GM23338 (cell line): ENCODE measurements around the gene RNF150. TPM values are rescaled to one million over a fixed set of nuclear protein-coding genes. Genes with fewer than 3 reads are reported as not detected.
"Not testable (repeated sequence)": the region's sequence is repeated elsewhere in the genome, so short reads cannot be mapped to it uniquely, and the experiment has no call there.

ENCODE experiments used
- ATAC-seq: fragments of 200-7000 bp; cut with Tn5 transposase; 3 replicates; pipeline ENCODE4 v1.9.1; 2020
- DNase-seq: peaks from one replicate; pipeline ENCODE4 v3.0.0-alpha.2; 2015; ENCODE audit warnings: low spot score
- H2AFZ ChIP-seq: fragments of 200-600 bp; sonication (generic); 2 replicates; pipeline ENCODE4 v1.8.0; 2016; ENCODE audit warnings: antibody characterized with exemption, mild to moderate bottlenecking, moderate library complexity
- H3F3A ChIP-seq: fragments of 200-600 bp; sonication (generic); replicated peaks from 2 replicates; pipeline ENCODE4 v1.8.0; 2017; ENCODE audit warnings: antibody characterized with exemption, mixed run types, low read depth
- H3K27ac ChIP-seq: fragments of 200-600 bp; sonication (generic); 2 replicates; pipeline ENCODE4 v1.6.1; 2016; ENCODE audit warnings: low read depth
- H3K27me3 ChIP-seq: fragments of 200-600 bp; sonication (generic); 2 replicates; pipeline ENCODE4 v1.8.0; 2016; ENCODE audit warnings: mild to moderate bottlenecking, mixed run types, moderate library complexity; ENCODE audit not compliant: insufficient read depth
- H3K36me3 ChIP-seq: fragments of 200-600 bp; sonication (generic); 2 replicates; pipeline ENCODE4 v1.8.0; 2016; ENCODE audit warnings: mild to moderate bottlenecking; ENCODE audit not compliant: insufficient read depth
- H3K4me1 ChIP-seq: fragments of 200-600 bp; sonication (generic); 2 replicates; pipeline ENCODE4 v1.8.0; 2016; ENCODE audit warnings: mild to moderate bottlenecking, moderate library complexity; ENCODE audit not compliant: insufficient read depth
- H3K4me2 ChIP-seq: fragments of 200-600 bp; sonication (generic); 2 replicates; pipeline ENCODE4 v1.7.1; 2017; ENCODE audit warnings: mixed run types
- H3K4me3 ChIP-seq: fragments of 200-600 bp; sonication (generic); 2 replicates; pipeline ENCODE4 v1.6.1; 2016; ENCODE audit warnings: mixed run types
- H3K79me2 ChIP-seq: fragments of 200-600 bp; sonication (generic); replicated peaks from 2 replicates; pipeline ENCODE4 v1.8.0; 2017; ENCODE audit warnings: mild to moderate bottlenecking; ENCODE audit not compliant: insufficient read depth
- H3K9me2 ChIP-seq: fragments of 200-600 bp; sonication (generic); 2 replicates; pipeline ENCODE4 v1.8.0; 2017; ENCODE audit not compliant: insufficient read depth
- H4K20me1 ChIP-seq: fragments of 200-600 bp; sonication (generic); replicated peaks from 2 replicates; pipeline ENCODE4 v1.8.0; 2017; ENCODE audit warnings: mild to moderate bottlenecking; ENCODE audit not compliant: insufficient read depth
- H3K27ac Mint-ChIP-seq: 2 replicates; pipeline ENCODE4 v1.8.0; 2020; ENCODE audit warnings: inconsistent platforms, mild to moderate bottlenecking, moderate library complexity, mixed read lengths
- H3K27me3 Mint-ChIP-seq: 3 replicates; pipeline ENCODE4 v1.8.0; 2022; ENCODE audit warnings: low read depth, mild to moderate bottlenecking, moderate library complexity, mixed read lengths, inconsistent platforms; ENCODE audit not compliant: insufficient read depth, poor library complexity
- H3K36me3 Mint-ChIP-seq: 3 replicates; pipeline ENCODE4 v1.8.0; 2021; ENCODE audit warnings: low read depth, mild to moderate bottlenecking, inconsistent platforms, moderate library complexity, mixed read lengths
- H3K4me1 Mint-ChIP-seq: 3 replicates; pipeline ENCODE4 v1.8.0; 2020; ENCODE audit warnings: mild to moderate bottlenecking, inconsistent platforms, mixed read lengths
- H3K4me3 Mint-ChIP-seq: 3 replicates; pipeline ENCODE4 v1.8.0; 2021; ENCODE audit warnings: moderate library complexity, mild to moderate bottlenecking, inconsistent platforms, mixed read lengths
- H3K9me3 Mint-ChIP-seq: 3 replicates; pipeline ENCODE4 v1.8.0; 2020; ENCODE audit warnings: moderate library complexity, mild to moderate bottlenecking, inconsistent platforms, mixed read lengths
- polyA plus RNA-seq: library from polyadenylated mRNA; unstranded; fragments of >200 nt; fragmentation: Nextera tagmentation; extraction: Ambion mirVana; gene quantifications from 2 replicates; pipeline ENCODE4 v1.2.1, GENCODE V29; 2016
- total RNA-seq: library from RNA; depleted of rRNA; stranded (reverse); fragments of >200 nt; shearing (Covaris generic); gene quantifications from 2 replicates; pipeline ENCODE4 v1.2.3, GENCODE V29; 2014; rRNA removed

RNF150 gene
- total and polyA plus RNA-seq, 2 experiments from 2014 or later: 1.3 to 6.1 TPM

DNA sequence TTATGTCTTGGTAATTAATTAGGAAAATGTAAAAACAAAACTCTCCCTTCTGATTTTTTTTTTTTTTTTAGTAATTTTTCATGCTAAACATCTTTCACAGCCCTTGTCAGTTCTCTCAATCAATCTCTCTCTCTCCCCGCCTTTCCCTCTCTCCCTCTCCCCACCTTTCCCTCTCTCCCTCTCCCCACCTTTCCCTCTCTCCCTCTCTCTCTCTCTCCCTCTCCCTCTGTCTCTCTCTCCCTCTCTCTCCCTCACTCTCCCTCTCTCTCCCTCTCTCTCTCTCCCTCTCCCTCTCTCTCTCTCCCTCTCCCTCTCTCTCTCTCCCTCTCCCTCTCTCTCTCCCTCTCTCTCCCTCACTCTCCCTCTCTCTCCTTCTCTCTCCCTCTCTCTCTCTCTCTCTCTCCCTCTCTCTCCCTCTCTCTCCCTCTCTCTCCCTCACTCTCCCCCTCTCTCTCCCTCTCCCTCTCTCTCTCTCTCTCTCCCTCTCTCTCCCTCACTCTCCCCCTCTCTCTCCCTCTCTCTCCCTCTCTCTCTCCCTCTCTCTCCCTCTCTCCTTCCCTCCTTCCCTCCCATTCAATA, 322.6 kb downstream of the RNF150 start:
- not testable (repeated sequence) for H2AFZ ChIP-seq, H3K36me3 Mint-ChIP-seq, H4K20me1 ChIP-seq, H3K9me2 ChIP-seq, ATAC-seq, H3K4me3 ChIP-seq, H3K79me2 ChIP-seq, H3K4me1 ChIP-seq, H3K9me3 Mint-ChIP-seq, H3K4me2 ChIP-seq, H3K4me3 Mint-ChIP-seq, H3K36me3 ChIP-seq, H3F3A ChIP-seq, H3K27ac ChIP-seq, H3K27me3 ChIP-seq, DNase-seq, H3K27ac Mint-ChIP-seq, H3K27me3 Mint-ChIP-seq
- peaks cover 11% of the 10 kb centered on the region for H3K4me1 Mint-ChIP-seq

Other genes with a start within 250 kb of the RNF150 start
- 29.2 and 32.3 TPM in 2 replicates for gene ZNF330, start 87.4 kb upstream of the RNF150 start, total RNA-seq
- 38.4 and 38.9 TPM in 2 replicates for gene ZNF330, start 87.4 kb upstream of the RNF150 start, polyA plus RNA-seq